H1 (cell line): ENCODE data around the gene OGG1. TPM values are rescaled to one million over a fixed set of nuclear protein-coding genes. Genes with fewer than 3 reads are reported as not detected.

Source experiments
- CTCF ChIA-PET: fragments of 300-600 bp; sonication (Branson Sonifier 250); formaldehyde crosslinking; loops from one replicate; lab custom pipeline; 2021; ENCODE audit not compliant: partially characterized antibody; lab: Charles Lee
- POLR2A ChIA-PET: fragments of 300-600 bp; sonication (Branson Sonifier 250); formaldehyde crosslinking; loops from one replicate; lab custom pipeline; 2021; ENCODE audit warnings: inconsistent platforms; ENCODE audit not compliant: partially characterized antibody; lab: Charles Lee
- DNase-seq, 2 experiments: peaks; one replicate each; pipeline versions ENCODE4 v3.0.0 to v3.0.0-alpha.2; 2010 to 2022; ENCODE audit warnings: low spot score in 2 of 2, low read depth in 1 of 2, mixed read lengths in 1 of 2
- FAIRE-seq: peaks from 2 replicates; lab custom pipeline; 2011; peaks lifted over from hg19 to GRCh38; lab: Jason Lieb, UNC
- H2AFZ ChIP-seq: 2 replicates; pipeline ENCODE4 v1.8.1; 2012; ENCODE audit warnings: low read length, inconsistent platforms
- H2AK5ac ChIP-seq: 2 replicates; pipeline ENCODE4 v1.6.1; 2013; ENCODE audit warnings: low read depth, low read length
- H2BK120ac ChIP-seq: replicated peaks from 2 replicates; pipeline ENCODE3; 2013; ENCODE audit warnings: low read depth, low read length, inconsistent platforms
- H2BK12ac ChIP-seq: 2 replicates; pipeline ENCODE4 v1.6.1; 2013; ENCODE audit warnings: low read depth, low read length
- H2BK15ac ChIP-seq: 2 replicates; pipeline ENCODE4 v1.6.1; 2013; ENCODE audit warnings: low read length
- H2BK20ac ChIP-seq: 2 replicates; pipeline ENCODE4 v1.6.1; 2013; ENCODE audit warnings: low read length
- H2BK5ac ChIP-seq: 2 replicates; pipeline ENCODE4 v1.6.1; 2013; ENCODE audit warnings: low read depth, low read length
- H3K14ac ChIP-seq: 2 replicates; pipeline ENCODE4 v1.6.1; 2013; ENCODE audit warnings: inconsistent platforms; ENCODE audit not compliant: insufficient read length
- H3K18ac ChIP-seq: 2 replicates; pipeline ENCODE4 v1.6.1; 2013; ENCODE audit warnings: low read length; ENCODE audit errors: extremely low read depth
- H3K23ac ChIP-seq: 2 replicates; pipeline ENCODE4 v1.6.1; 2013; ENCODE audit warnings: inconsistent platforms; ENCODE audit not compliant: insufficient read length
- H3K23me2 ChIP-seq: 2 replicates; pipeline ENCODE4 v1.6.1; 2013; ENCODE audit warnings: low read depth, low read length
- H3K27ac ChIP-seq: 2 replicates; pipeline ENCODE4 v1.6.1; 2011; ENCODE audit warnings: low read depth, low read length, inconsistent platforms
- H3K27me3 ChIP-seq, 4 experiments: replicated peaks in 1 of 4; 1 replicate in 1 of 4; 2 replicates in 3 of 4; pipeline versions ENCODE4 v1.6.1 to v1.8.1; 2011 to 2013; ENCODE audit warnings: low read length in 3 of 4, mild to moderate bottlenecking in 3 of 4, inconsistent platforms in 2 of 4, mixed read lengths in 2 of 4, moderate library complexity in 1 of 4; ENCODE audit not compliant: control insufficient read depth in 3 of 4, insufficient read depth in 3 of 4; ENCODE audit errors: extremely low read depth in 1 of 4
- H3K36me3 ChIP-seq, 4 experiments: 2 replicates each; pipeline versions ENCODE4 v1.6.1 to v1.8.1; 2011 to 2013; ENCODE audit warnings: mild to moderate bottlenecking in 4 of 4, low read length in 3 of 4, moderate library complexity in 2 of 4, control low read depth in 1 of 4, inconsistent platforms in 1 of 4; ENCODE audit not compliant: insufficient read depth in 4 of 4, control insufficient read depth in 2 of 4
- H3K4ac ChIP-seq: replicated peaks from 2 replicates; pipeline ENCODE3; 2013; ENCODE audit warnings: low read length, low read depth, mixed read lengths, inconsistent platforms; ENCODE audit not compliant: insufficient read length
- H3K4me1 ChIP-seq, 4 experiments: replicated peaks in 1 of 4; 1 replicate in 1 of 4; 2 replicates in 3 of 4; pipeline versions ENCODE4 v1.6.1 to v1.8.1; 2011 to 2013; ENCODE audit warnings: low read length in 3 of 4, inconsistent platforms in 2 of 4, mixed read lengths in 1 of 4; ENCODE audit not compliant: insufficient read depth in 4 of 4, control insufficient read depth in 3 of 4
- H3K4me2 ChIP-seq, 2 experiments: 2 replicates each; pipeline versions ENCODE4 v1.6.1 to v1.8.1; 2011 to 2013; ENCODE audit warnings: low read depth in 2 of 2, low read length in 2 of 2, control low read depth in 1 of 2, inconsistent platforms in 1 of 2, mild to moderate bottlenecking in 1 of 2; ENCODE audit not compliant: insufficient read depth in 1 of 2
- H3K4me3 ChIP-seq, 4 experiments: fragments of 200-600, 300-600 bp in 1 of 4; sonication (generic), shearing (Covaris generic), sonication (Bioruptor Twin) in 1 of 4; 2 replicates each; pipeline versions ENCODE4 v1.5.1 to v1.8.1; 2011 to 2016; ENCODE audit warnings: low read length in 4 of 4, low read depth in 3 of 4, control low read depth in 2 of 4, inconsistent platforms in 2 of 4, mild to moderate bottlenecking in 2 of 4, mixed read lengths in 1 of 4, moderate library complexity in 1 of 4; ENCODE audit not compliant: insufficient read depth in 2 of 4; ENCODE audit errors: extremely low read depth in 1 of 4
- H3K56ac ChIP-seq: replicated peaks from 2 replicates; pipeline ENCODE3; 2013; ENCODE audit warnings: low read depth, mild to moderate bottlenecking, mixed read lengths, low read length, inconsistent platforms; ENCODE audit not compliant: insufficient read length
- H3K79me1 ChIP-seq: 2 replicates; pipeline ENCODE4 v1.6.1; 2013; ENCODE audit warnings: low read depth, low read length, control low read depth
- H3K79me2 ChIP-seq, 2 experiments: 2 replicates each; pipeline versions ENCODE4 v1.6.1 to v1.8.1; 2012 to 2013; ENCODE audit warnings: low read length in 2 of 2, mild to moderate bottlenecking in 2 of 2, inconsistent platforms in 1 of 2; ENCODE audit not compliant: insufficient read depth in 2 of 2, control insufficient read depth in 1 of 2
- H3K9ac ChIP-seq, 4 experiments: replicated peaks in 1 of 4; 1 replicate in 1 of 4; 2 replicates in 3 of 4; pipeline versions ENCODE4 v1.6.1 to v1.8.1; 2011 to 2013; ENCODE audit warnings: low read depth in 3 of 4, low read length in 3 of 4, control low read depth in 2 of 4, mild to moderate bottlenecking in 2 of 4, moderate library complexity in 2 of 4, inconsistent platforms in 1 of 4; ENCODE audit errors: extremely low read depth in 1 of 4
- H3K9me3 ChIP-seq, 2 experiments: 2 replicates each; pipeline versions ENCODE4 v1.6.1 to v1.8.1; 2012 to 2013; ENCODE audit warnings: mild to moderate bottlenecking in 2 of 2, moderate library complexity in 2 of 2, control low read depth in 1 of 2, inconsistent platforms in 1 of 2, low read depth in 1 of 2, low read length in 1 of 2, mixed read lengths in 1 of 2; ENCODE audit not compliant: insufficient read depth in 2 of 2
- H4K20me1 ChIP-seq, 2 experiments: replicated peaks in 1 of 2; 2 replicates each; pipeline versions ENCODE3 to v1.8.1; 2011 to 2013; ENCODE audit warnings: inconsistent platforms in 2 of 2, low read length in 2 of 2, mild to moderate bottlenecking in 1 of 2; ENCODE audit not compliant: insufficient read depth in 2 of 2, control insufficient read depth in 1 of 2
- H4K5ac ChIP-seq: 2 replicates; pipeline ENCODE4 v1.6.1; 2013; ENCODE audit warnings: low read length, low read depth, mixed read lengths, inconsistent platforms; ENCODE audit not compliant: insufficient read length
- H4K8ac ChIP-seq: 2 replicates; pipeline ENCODE4 v1.8.0; 2013; ENCODE audit warnings: mild to moderate bottlenecking, moderate library complexity, low read length, inconsistent platforms; ENCODE audit not compliant: insufficient read depth; ENCODE audit errors: extremely low read depth
- H4K91ac ChIP-seq: replicated peaks from 2 replicates; pipeline ENCODE3; 2013; ENCODE audit warnings: low read length, mixed read lengths, inconsistent platforms; ENCODE audit not compliant: insufficient read length
- CREB1 ChIP-seq: IDR thresholded peaks from 2 replicates; pipeline ENCODE4 v1.6.1; 2012; ENCODE audit warnings: inconsistent platforms
- NANOG ChIP-seq: IDR thresholded peaks from 2 replicates; pipeline ENCODE4 v1.6.1; 2011; ENCODE audit warnings: low read length, low read depth, mild to moderate bottlenecking, inconsistent platforms; ENCODE audit not compliant: insufficient read depth, poor library complexity, severe bottlenecking
- TCF12 ChIP-seq: IDR thresholded peaks from 2 replicates; pipeline ENCODE4 v1.6.1; 2011; ENCODE audit warnings: low read depth, mild to moderate bottlenecking, low read length
- WGBS, 2 experiments: shearing (Covaris generic) in 1 of 2; methylation state at CpG; one replicate each; pipeline versions ENCODE4 v1.1.6 to v1.1.7; 2013 to 2015; ENCODE audit warnings: low lambda C conversion rate in 2 of 2, mixed read lengths in 2 of 2, inconsistent platforms in 1 of 2, low coverage in 1 of 2, missing lambda C conversion rate in 1 of 2; ENCODE audit not compliant: insufficient replicate concordance in 2 of 2, insufficient coverage in 1 of 2, insufficient read length in 1 of 2; ENCODE audit errors: extremely low coverage in 1 of 2, missing lambda C conversion rate in 1 of 2; 5-methylcytosine and 5-hydroxymethylcytosine counted together
- polyA plus RNA-seq, 7 experiments: library from polyadenylated mRNA; depleted of rRNA in 3 of 7; stranded (reverse) in 5 of 7; unstranded in 2 of 7; fragments of >200 nt in 5 of 7; fragments of 200-250 nt in 2 of 7; gene quantifications; 1 replicate in 5 of 7; 2 replicates in 1 of 7; 4 replicates in 1 of 7; pipeline versions ENCODE4 v1.2.1 to v1.2.3, GENCODE V29; 2011 to 2013; ENCODE audit warnings: missing spikeins in 2 of 7, mixed read lengths in 2 of 7
- total RNA-seq: library from RNA; stranded (reverse); fragmentation: NEBNext Ultra II Directional; extraction: Animal tissue kit (Norgen Biotek cat#: 25700); gene quantifications from 2 replicates; pipeline ENCODE4 v1.2.1, GENCODE V29; 2021

The OGG1 gene
- total and polyA plus RNA-seq, 2 of the 8 experiments (the other 6 are each of a cell fraction or from before 2014, with no cell fraction given), result 29.6 to 46.8 TPM

- Histone ChIP-seq H3K79me2 (no peaks in the 10 kb centered on the region), H3K4me3 (no peak overlapping the region), H3K4ac (no peak overlapping the region), H2AFZ (no peak overlapping the region), H3K27ac (no peak overlapping the region), H3K36me3 (peaks cover 4 to 31% (median 21%) of the 10 kb centered on the region in 4 experiments), H4K20me1 (no peaks in the 10 kb centered on the region), H3K9me3 (no peaks in the 10 kb centered on the region), H4K5ac (no peak overlapping the region), H3K4me1 (no peaks in the 10 kb centered on the region), H3K56ac (no peak overlapping the region), H4K91ac (no peak overlapping the region), H3K4me2 (no peak overlapping the region), H4K8ac (no peak overlapping the region), H2AK5ac (no peak overlapping the region), H3K9ac (no peak overlapping the region), H2BK15ac (no peak overlapping the region), H3K27me3 (peaks cover 0 to 3% (median 0%) of the 10 kb centered on the region in 4 experiments; a peak in 1 of 7 replicates), H3K18ac (no peak overlapping the region), H2BK5ac (no peak overlapping the region), H3K23me2 (no peaks in the 10 kb centered on the region; the same call in 1 of the 2 replicates), H3K23ac (no peak overlapping the region), H3K14ac (no peak overlapping the region), H2BK120ac (no peak overlapping the region), H2BK20ac (no peak overlapping the region), H2BK12ac (no peak overlapping the region), H3K79me1 (no peaks in the 10 kb centered on the region)
- 95% methylated on average over 10 of the region's 10 CpGs; no CpG with 5 or more reads in 1 of the 2 experiments for WGBS, 2 experiments
- POLR2A ChIA-PET, result interaction anchor here (0.7 to 2.3 kb wide), 5 partner anchors 9 to 510 kb away, joined by 3 to 7 read pairs (median 3); no protein-coding TSS in a partner anchor
- no peak for FAIRE-seq
- CTCF ChIA-PET, result interaction anchor here (1.4 to 3.9 kb wide), 2 partner anchors 11 to 24 kb away, joined by 4 to 11 read pairs; no protein-coding TSS in a partner anchor
- DNase-seq, result no peak
- TF ChIP-seq CREB1 (no peak), NANOG (no peak), TCF12 (no peak)
Measured at GRCh38 chr3:9780458-9780812, 30.7 kb downstream of the OGG1 start.
